HG03097 (cell line): ENCODE data around the gene MST1.

Experiments used
- ATAC-seq: cut with Tn5 transposase; IDR thresholded peaks from one replicate; pipeline ENCODE4 v1.9.1; 2021; ENCODE audit not compliant: unreplicated experiment, low FRiP score

MST1 gene

GRCh38 chr3:49639551-49639950, 49.7 kb downstream of the MST1 start:
- ATAC-seq = no peak

- no peak for ATAC-seq
Observed at GRCh38 chr3:49638445-49638844, 50.8 kb downstream of the MST1 start.

GRCh38 chr3:49636883-49637609, 52.2 kb downstream of the MST1 start:
- no peak for ATAC-seq

GRCh38 chr3:49634736-49635135, 54.5 kb downstream of the MST1 start:
- ATAC-seq = no peak
